ENCODE results near the gene CGNL1.

Gene CGNL1

DNA sequence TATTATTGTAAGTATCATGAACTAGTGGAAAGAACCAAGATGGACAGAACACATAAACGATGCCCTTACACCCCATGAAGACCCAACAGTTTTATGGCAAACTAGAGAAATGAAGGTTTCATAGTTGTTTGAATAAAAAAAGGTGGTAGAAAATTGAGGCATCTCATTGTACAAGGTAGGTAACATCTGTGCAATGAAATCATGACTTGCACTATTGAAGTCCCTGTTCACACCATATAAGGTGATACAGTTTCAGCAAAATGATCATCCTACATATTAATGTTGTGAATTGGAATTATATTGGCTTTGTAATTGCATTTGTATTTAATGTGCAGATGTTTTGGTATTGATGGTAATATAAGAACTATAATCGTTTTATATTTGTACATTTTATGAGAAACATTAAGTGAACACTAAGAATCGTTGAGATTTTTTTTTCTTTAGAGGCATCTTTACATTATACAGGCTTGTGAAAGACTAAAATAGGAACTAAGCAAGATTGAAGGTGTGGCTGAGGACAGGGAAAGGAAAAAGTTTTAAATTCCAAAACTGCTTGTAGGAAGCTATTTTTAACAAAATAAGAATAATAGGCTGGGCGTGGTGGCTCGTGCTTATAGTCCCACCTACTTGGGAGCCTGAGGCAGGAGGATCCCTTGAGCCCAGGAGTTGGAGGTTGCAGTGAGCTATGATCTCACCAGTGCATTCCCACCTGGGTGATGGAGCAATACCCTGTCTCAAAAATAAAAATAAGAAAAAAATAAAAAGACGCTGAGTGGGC is 48.5 kb downstream of the CGNL1 start:
- no peak for DNase-seq

DNA sequence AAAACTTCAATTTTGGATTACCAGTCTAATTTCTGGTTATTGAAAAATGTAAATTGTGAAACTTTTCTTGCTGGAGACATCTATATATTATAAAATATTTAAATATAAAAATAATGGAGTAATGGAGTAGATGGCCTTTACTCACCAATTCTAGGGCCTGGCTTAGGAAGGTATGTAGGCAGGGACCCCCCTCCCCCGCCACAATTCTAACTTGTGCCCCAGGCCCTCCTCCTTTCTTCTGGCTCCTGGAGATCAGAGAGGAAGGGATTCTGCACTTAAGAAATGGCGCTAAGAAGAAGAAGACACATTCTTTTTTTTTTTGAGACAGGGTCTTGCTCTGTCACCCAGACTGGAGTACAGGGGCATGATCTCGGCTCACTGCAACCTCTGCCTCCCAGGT is 49.5 kb downstream of the CGNL1 start:
- no peak for DNase-seq

DNA sequence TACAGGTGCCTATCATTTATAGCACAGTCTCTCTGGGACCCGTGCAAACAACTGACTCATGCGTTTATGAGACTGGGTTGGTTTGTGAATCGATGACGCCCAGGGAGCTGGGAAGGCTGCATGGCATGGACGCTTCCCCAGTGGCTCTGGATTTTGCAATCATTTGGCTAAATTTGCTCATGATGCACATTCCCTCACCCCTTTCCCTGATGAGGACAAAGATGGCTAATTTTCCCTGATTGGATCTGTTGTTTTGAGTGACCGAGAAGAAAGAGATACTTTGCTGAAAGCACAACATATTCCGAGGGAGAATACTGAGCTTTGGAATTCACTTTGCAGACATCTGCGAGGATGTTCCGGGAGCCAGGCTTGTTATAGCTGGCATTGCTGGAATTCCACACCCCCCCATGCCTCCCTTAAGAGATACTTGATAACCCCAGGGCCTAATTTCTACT is 51.1 kb downstream of the CGNL1 start:
- DNase-seq = no peak

DNA sequence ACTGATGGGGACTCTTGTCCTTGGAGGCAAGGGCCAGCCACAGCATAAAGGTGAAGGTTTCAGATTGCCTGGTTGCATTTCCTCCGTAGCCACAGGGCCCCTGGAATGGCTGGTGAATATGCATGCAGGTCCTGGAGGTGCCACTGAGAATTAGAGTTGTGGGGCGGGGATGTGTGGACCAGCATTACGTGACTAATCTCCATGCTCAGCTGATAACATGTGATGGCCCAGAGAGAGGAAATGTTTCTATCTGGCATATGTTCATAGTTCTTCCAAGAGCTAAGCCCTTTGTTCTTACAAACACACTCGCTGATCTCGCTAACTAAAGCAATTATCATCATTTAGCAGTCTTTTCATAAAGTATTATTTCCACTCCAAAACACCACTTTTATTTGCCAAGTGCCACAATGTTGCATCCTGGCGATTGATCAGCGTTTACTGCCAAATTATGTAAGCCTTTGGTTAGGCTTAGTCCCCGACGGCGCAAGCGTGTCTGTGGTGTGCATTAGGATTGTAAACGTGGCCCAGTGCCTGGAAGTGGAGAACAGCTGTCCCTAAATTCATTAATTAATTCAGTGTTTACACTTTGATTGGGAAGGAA is 55.9 kb downstream of the CGNL1 start:
- DNase-seq = peak; percentile 11

DNA sequence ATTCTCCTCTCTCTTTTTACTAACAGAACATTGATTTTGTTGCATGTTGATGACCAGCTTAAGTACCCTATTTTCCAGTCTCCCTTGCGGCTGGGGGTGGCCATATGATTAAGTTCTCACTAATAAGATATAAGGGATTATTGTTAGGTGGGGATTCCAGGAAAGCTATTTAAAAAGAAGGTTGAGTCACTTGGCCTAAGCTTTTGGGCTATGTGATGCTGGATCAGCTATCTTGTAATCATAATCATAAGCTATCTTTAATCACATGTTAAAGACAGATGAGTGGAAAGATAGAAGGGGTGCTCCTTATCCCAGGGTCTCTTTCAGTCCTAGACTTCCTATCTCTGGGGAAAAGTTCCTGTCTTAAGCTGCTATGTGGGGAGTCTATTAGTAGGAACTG is 59.9 kb downstream of the CGNL1 start:
- no peak for DNase-seq

DNA sequence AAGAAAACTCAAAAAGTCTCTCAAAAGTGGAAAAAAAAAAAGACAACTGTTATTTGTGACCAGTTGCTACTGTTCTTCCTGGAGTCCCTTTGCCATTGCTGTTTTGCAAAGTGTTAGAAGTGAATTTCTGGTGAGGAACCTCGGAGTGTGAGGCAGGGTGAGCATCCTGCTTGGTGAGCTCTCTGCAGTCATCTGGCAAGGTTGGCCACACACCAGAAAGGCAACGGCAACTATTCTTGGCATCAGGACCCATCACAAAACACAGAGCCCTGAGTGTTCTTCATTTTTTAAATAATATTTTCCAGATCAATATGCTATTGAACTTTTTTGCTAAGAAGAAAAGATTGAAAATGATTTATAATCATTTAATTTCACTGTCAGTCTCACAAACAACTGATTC is 60.7 kb downstream of the CGNL1 start:
- no peak for DNase-seq

DNA sequence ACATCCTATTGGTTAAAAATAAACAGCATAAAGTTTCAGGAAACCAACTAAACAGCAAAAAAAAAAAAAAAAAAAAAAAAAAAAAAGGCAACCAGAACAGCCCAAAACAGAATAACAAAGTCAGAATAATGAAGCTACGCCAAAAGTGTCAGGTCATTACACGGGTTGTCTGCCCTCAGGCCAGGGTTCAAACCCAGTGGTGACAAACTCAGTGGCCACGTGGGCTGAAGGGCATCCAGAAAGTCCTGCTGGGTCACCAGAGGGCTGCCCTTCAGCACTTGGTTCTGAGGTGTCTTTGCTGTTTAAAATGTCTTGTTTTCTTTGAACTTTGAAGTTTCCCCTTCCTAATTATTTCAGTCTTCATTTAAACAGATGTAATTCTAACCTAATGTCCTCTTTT is 61.3 kb downstream of the CGNL1 start:
- DNase-seq = no peak

DNA sequence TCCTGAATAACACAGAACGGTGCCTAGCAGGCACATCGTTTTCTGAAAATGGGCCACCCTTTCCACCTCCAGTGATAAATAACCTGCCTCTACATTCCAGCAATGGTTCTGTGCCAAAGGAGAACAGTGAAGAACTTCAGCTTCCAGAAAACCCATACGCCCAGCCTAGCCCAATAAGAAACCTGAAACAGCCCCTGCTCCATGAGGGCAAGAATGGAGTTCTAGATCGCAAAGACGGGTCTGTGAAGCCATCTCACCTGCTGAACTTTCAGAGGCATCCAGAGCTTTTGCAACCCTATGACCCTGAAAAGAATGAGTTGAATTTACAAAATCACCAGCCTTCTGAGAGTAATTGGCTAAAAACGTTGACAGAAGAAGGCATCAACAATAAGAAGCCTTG is 61.9 kb downstream of the CGNL1 start:
- no peak for DNase-seq

DNA sequence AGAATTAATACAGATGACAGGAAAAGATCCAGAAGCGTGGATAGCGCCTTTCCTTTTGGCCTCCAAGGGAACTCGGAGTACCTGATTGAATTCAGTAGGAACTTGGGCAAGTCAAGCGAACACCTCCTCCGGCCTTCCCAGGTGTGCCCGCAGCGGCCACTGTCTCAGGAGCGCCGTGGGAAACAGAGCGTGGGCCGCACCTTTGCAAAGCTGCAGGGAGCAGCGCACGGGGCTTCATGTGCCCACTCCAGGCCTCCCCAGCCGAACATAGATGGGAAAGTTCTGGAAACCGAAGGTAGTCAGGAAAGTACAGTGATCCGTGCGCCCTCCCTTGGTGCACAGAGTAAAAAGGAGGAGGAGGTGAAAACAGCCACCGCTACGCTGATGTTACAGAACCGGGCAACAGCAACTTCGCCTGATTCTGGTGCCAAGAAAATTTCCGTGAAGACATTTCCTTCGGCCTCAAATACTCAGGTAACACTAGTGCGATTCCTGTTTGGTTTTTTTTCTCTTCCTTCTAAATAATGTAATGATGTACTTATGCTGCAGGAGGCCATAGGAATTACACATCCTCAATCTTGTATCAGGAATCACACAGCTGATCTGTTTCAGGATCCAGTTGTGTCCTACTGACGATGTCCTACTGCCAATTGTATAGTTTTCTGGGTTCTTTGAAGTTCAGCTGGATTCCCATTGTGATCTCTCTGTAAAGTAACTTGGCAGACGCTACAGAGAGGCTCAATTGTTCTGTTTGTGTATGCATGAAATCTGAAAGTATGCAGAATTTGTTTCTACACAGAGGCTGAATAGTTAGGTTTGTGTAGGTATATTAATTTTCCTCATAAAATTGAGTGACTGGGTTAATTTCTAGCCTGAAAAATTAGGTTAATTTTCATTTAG is 63.1 kb downstream of the CGNL1 start:
- no peak for DNase-seq

DNA sequence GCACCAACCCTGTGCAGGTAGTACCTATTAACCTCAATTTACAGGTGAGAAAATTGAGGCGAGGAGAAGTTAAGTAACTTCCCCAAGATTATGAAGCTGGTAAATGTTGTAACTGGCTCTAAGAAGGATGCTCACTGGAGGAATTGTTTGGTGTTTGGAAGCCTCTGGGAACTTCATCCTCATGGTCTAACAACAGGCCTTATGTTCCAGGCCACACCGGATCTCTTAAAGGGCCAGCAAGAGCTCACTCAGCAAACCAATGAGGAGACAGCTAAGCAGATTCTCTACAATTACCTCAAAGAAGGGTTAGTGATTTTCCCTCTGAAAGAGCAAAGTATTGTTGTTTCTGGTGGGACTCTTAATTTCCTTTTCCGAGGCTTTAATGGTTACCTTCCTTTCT is 63.9 kb downstream of the CGNL1 start:
- DNase-seq = no peak

DNA sequence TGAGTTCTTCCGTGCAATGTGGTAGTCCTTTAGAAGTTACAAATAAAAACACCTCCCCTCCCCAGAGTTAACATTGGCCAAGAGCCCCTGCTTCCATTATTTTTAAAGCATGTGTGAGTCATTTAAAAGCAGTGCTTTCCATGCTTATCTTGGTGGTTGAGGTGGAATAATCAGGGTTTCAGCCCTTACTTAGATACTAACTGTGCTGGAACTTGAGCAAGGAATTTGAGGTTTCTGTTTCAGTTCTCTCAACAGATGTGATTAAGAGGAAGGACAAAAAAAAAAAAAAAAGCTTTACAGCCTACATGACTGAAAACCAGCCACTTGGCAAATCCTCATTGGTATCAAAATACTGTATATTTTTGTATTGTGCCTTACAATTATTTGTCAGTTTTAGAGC is 64.5 kb downstream of the CGNL1 start:
- no peak for DNase-seq

DNA sequence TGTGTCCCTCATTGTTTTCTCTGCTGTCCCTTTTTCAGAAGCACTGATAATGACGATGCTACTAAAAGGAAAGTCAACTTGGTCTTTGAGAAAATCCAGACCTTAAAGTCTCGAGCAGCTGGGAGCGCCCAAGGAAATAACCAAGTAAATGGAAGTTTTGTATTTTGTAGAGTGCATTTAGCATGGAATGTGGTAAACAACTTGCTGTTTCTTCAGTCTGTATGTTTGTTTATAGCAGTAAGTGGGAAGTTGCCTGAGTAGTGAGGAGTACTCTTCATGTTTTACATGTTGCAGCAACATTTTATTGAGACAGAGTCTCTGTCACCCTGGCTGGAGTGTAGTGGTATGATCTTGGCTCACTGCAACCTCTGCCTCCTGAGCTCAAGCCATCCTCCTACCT is 66.0 kb downstream of the CGNL1 start:
- no peak for DNase-seq

DNA sequence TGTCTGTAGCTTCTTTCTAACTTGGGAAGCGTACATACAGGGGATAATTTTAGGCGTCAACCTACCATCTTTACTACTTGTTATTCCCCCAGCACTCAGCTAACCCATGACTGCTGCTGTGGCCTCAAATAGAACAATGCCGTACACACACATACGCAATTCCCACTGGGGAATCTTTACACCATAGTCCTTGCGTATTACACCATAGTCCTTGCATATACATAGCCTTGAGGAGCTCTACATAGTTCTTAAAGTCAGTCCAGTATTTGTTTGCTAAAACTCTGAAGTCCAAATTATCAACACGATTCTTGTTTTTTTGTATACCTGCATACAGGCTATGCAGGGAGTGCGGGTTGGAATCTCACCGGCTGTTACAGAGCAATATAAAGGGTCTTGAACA is 67.2 kb downstream of the CGNL1 start:
- no peak for DNase-seq

DNA sequence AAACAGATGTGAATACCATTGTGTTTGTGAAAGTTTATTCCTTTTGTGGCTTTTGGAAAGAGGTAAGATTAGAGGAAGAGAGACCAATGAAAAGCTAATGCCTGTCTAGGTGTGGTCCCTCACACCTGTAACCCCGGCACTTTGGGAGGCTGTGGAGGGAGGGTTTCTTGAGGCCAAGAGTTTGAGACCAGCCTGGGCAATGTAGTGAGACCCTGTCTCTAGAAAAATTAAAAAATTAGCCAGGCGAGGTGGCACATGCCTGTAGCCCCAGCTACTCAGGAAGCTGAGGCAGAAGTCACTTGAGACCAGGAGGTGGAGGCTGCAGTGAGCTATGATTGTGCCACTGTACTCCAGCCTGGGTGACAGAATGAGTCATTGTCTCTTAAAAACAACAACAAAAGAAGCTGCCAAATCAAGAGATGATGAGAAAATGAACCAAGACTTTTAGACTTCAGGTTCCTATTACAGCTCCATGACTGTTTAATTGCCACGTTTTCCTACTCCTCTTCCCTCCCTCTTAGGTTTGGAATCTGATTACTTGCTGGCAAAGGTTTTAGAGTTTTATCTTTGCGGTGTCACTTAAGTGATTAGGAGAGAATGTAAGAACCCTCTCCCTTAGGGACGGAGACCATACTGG is 68.7 kb downstream of the CGNL1 start:
- DNase-seq = peak; percentile 19

DNA sequence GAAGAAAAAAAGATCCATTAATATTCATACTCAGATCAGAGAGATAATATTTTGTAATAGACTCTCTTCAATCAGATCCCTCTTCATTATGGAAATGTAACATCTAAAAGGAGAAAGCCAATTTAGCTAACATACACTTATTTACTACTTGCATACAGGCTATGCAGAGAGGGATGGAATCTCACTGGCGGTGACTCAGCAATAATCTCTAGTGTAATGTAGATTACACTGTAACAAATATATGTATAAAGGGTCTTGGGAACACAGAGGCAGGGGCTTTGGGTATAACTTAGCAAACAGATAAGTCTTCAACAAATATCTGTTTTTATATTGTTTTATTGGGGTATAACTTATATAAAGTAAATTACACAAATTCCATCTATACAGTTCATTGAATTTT is 69.6 kb downstream of the CGNL1 start:
- DNase-seq = no peak

DNA sequence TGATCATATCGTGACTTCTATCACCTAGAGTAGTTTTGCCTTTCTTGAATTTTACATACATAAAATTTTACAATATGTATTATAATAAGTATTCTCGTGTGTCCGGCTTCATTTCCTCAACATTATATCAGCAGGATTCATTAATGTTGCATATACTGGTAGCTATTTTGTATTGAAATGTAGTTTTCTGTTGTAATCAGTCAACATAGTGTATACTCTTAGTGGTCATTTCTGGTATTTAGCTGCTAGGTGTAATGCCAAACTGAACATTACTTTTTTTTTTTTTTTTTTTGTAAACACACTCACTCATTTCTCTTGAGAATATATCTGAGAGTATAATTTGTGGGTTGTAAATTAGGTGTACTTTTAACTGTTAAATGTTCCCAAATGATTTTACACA is 70.1 kb downstream of the CGNL1 start:
- no peak for DNase-seq

DNA sequence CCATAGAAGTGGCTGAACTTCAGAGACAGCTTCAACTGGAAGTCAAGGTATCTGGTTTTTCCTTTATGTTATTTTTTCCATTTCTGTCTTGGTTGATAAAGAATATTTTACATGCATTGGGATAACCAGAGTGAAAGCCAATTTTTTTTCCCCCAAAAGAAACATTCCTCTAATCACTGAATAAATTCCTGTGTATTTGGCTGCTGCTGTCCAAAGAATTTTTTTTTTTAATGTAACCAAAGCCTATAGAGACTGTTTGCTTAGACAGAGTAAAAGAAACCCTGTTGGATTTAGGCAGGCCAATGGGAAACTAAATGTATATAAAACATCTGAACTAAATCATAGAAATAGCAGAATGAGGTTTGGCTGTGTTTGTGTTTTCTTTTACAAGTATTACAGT is 75.2 kb downstream of the CGNL1 start:
- DNase-seq = no peak

DNA sequence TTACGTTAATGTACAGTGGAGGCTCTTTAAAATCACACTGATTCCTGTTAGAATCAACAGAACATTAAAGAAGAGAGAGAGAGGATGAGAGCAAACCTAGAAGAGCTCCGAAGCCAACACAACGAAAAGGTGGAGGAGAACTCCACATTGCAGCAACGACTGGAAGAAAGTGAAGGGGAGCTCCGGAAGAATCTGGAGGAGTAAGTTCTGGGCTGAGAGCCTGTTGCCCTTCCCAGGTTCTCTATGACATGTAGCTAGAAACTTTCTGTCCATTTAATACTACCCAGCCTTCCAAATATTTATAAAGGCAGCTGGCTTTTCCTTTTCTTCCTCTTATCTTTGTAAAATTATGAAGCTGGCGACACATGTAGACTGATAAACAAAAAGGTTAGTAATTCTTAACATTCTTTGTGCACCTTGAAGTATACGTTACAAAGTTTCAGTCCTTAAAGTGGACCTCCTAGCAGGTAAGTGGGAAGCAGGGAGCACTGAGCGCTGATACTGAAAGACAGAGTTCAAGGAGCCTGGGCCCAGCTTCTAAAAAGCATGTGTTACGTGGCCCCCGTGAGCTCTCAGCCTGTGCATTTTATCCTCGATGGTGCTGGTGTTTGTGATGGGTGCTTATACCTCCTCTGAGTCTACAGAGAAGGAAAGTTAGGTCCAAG is 75.9 kb downstream of the CGNL1 start:
- DNase-seq = no peak

DNA sequence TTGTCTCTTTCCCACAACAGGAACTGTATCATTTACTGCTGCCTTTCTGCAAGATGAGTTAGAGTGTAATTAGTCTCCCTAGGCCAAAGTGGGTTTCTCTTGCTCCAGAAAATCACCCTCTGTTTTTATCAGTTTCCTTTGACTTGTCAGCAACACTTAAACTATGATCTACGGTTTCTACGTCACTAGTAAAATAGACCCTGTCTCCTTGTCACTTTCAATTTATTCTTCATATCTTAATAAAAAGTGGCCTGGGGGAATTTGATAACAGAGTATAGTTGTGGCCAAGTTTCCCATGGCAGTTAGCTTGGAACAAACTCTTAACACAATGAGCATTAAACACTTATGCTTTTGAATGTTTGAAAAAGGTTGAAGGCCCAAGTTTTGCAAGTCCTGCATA is 79.6 kb downstream of the CGNL1 start:
- DNase-seq = no peak

DNA sequence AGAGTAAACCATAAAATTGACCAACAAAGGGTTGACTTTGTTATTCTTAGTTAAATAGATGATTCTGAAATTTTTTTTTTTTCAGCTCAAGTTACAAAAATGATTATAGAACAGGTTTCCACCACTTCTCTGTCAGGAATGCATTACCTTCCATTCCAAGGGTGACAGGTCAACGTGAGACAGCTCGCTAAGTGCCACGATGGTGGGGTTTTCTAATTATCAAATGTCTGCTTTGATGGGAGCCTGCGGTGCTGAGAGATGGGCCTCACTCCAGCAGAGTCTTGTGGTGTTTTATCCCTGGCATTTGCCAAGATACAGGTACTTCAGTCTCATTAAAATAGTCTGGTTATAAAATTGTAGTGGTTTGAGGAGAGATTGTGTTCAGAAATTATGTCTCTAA is 80.3 kb downstream of the CGNL1 start:
- DNase-seq = no peak

DNA sequence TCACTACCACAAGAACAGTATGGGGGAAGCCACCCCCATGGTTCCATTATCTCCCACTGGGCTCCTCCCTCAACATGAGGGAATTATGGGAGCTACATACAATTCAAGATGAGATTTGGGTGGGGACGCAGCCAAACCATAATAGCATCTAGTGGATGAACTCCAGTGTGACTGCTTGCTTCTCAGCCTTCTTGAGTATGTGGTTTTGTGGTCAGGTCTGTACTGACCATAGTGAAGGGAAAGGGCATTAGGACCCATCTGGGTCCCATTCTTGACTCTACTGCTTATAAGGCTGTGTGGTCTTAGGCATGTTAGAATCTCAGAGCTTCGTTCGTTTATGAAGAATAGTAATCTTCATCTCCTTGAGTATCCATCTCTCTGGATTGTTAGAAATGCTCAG is 81.4 kb downstream of the CGNL1 start:
- no peak for DNase-seq

DNA sequence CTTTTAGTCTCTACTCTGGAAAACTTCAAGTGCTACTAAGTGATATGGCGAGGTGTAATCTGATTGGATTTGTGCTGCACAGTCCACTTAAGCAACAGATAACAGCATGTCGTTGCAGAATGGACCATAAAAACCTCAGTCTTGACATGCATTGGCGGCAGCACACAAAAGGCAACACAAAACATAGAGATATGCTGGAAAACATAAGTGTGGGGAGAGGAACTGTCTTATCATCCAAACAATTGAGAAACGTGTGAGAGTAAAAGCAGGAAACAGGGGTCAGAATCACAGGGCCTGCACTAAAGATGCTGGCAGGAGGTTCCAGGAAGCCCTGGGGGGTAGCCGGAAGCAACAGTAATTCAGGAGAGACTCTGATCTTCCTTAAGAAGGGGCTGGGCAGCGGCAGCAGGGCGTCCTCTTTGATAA is 82.1 kb downstream of the CGNL1 start:
- DNase-seq = no peak

Data from NCI-H1436 (cell line).